Endothelial cell of umbilical vein (primary cell): ENCODE results near the gene TMCC2. TPM values are rescaled to one million over a fixed set of nuclear protein-coding genes. Genes with fewer than 3 reads are reported as not detected.

ENCODE experiments used
- BruUV-seq: library from RNA; stranded (reverse); fragments of 400-500 nt; replicated peaks from 2 replicates; lab custom pipeline; 2021; lab: Mats Ljungman, UMichigan
- CTCF ChIA-PET: fragments of 300-600, 350-600 bp; sonication (Branson Sonifier 250); formaldehyde crosslinking; loops from one replicate; lab custom pipeline; 2021; ENCODE audit warnings: antibody characterized with exemption, inconsistent platforms; lab: Charles Lee
- POLR2A ChIA-PET: fragments of 300-600, 350-600 bp; sonication (Branson Sonifier 250); formaldehyde crosslinking; loops from one replicate; lab custom pipeline; 2021; ENCODE audit warnings: antibody characterized with exemption, inconsistent platforms; lab: Charles Lee
- DNase-seq: peaks from one replicate; pipeline ENCODE4 v3.0.0-alpha.2; 2011; ENCODE audit warnings: low read depth, low spot score
- FAIRE-seq: peaks from 2 replicates; lab custom pipeline; 2011; peaks lifted over from hg19 to GRCh38; lab: Jason Lieb, UNC
- H2AFZ ChIP-seq: 2 replicates; pipeline ENCODE4 v1.6.0; 2012; ENCODE audit warnings: low read depth, low read length, control low read depth, inconsistent platforms
- H3K27ac ChIP-seq: 2 replicates; pipeline ENCODE4 v1.5.1; 2011; ENCODE audit warnings: low read depth, mild to moderate bottlenecking, control low read depth, low read length, moderate library complexity; ENCODE audit not compliant: insufficient read depth
- H3K27me3 ChIP-seq, 2 experiments: 2 replicates each; pipeline versions ENCODE4 v1.6.0 to v1.6.1; 2011; ENCODE audit warnings: low read length in 2 of 2, mixed read lengths in 1 of 2; ENCODE audit not compliant: control insufficient read depth in 2 of 2, insufficient read depth in 2 of 2
- H3K36me3 ChIP-seq, 2 experiments: 2 replicates in 1 of 2; 3 replicates in 1 of 2; pipeline ENCODE4 v1.5.1; 2011; ENCODE audit warnings: low read length in 2 of 2, mild to moderate bottlenecking in 1 of 2, moderate library complexity in 1 of 2; ENCODE audit not compliant: control insufficient read depth in 2 of 2, insufficient read depth in 2 of 2; ENCODE audit errors: extremely low read depth in 1 of 2
- H3K4me1 ChIP-seq: 3 replicates; pipeline ENCODE4 v1.5.1; 2011; ENCODE audit warnings: mild to moderate bottlenecking, low read length; ENCODE audit not compliant: control insufficient read depth, insufficient read depth; ENCODE audit errors: extremely low read depth
- H3K4me2 ChIP-seq: 2 replicates; pipeline ENCODE4 v1.6.1; 2011; ENCODE audit warnings: low read length, control low read depth, mixed read lengths; ENCODE audit not compliant: insufficient read depth
- H3K4me3 ChIP-seq, 3 experiments: fragments of 200-600 bp in 1 of 3; sonication (generic), shearing (Covaris generic) in 1 of 3; replicated peaks in 1 of 3; 2 replicates each; pipeline ENCODE4 v1.5.1; 2011 to 2016; ENCODE audit warnings: control low read depth in 3 of 3, low read length in 3 of 3, mild to moderate bottlenecking in 2 of 3, inconsistent platforms in 1 of 3, low read depth in 1 of 3, moderate library complexity in 1 of 3; ENCODE audit not compliant: insufficient read depth in 1 of 3
- H3K79me2 ChIP-seq: 2 replicates; pipeline ENCODE4 v1.6.0; 2012; ENCODE audit warnings: low read length, inconsistent platforms; ENCODE audit not compliant: control insufficient read depth, insufficient read depth
- H3K9ac ChIP-seq: replicated peaks from 2 replicates; pipeline ENCODE3; 2011; ENCODE audit warnings: low read length, control low read depth; ENCODE audit not compliant: insufficient read depth; ENCODE audit errors: extremely low read depth
- H3K9me1 ChIP-seq: replicated peaks from 3 replicates; pipeline ENCODE4 v1.6.0; 2011; ENCODE audit warnings: mild to moderate bottlenecking, low read length; ENCODE audit not compliant: control insufficient read depth, insufficient read depth; ENCODE audit errors: extremely low read depth
- H3K9me3 ChIP-seq: replicated peaks from 2 replicates; pipeline ENCODE4 v1.5.1; 2012; ENCODE audit warnings: low read length, inconsistent platforms; ENCODE audit not compliant: control insufficient read depth, insufficient read depth
- H4K20me1 ChIP-seq: replicated peaks from 2 replicates; pipeline ENCODE3; 2011; ENCODE audit warnings: mild to moderate bottlenecking, low read length; ENCODE audit not compliant: control insufficient read depth, insufficient read depth; ENCODE audit errors: extremely low read depth
- EZH2 ChIP-seq: IDR thresholded peaks from 2 replicates; pipeline ENCODE4 v1.6.1; 2012; ENCODE audit warnings: borderline replicate concordance, low read depth, mild to moderate bottlenecking, moderate library complexity, low read length, inconsistent platforms; ENCODE audit not compliant: severe bottlenecking
- FOS ChIP-seq: IDR thresholded peaks from 2 replicates; pipeline ENCODE4 v1.6.1; 2011; ENCODE audit warnings: mild to moderate bottlenecking, low read length, moderate library complexity, borderline replicate concordance; ENCODE audit not compliant: insufficient read depth
- GATA2 ChIP-seq: IDR thresholded peaks from 2 replicates; pipeline ENCODE4 v1.7.0; 2011; ENCODE audit warnings: low read depth, mild to moderate bottlenecking, moderate library complexity, mixed read lengths, low read length; ENCODE audit not compliant: insufficient read length, insufficient read depth
- JUN ChIP-seq: IDR thresholded peaks from 2 replicates; pipeline ENCODE4 v1.6.1; 2011; ENCODE audit warnings: borderline replicate concordance, low read depth; ENCODE audit not compliant: insufficient read length, insufficient read depth
- MYC ChIP-seq: IDR thresholded peaks from one replicate; pipeline ENCODE4 v1.6.1; 2011; ENCODE audit warnings: mild to moderate bottlenecking, low read depth, low read length
- POLR2A ChIP-seq: IDR thresholded peaks from 2 replicates; pipeline ENCODE4 v1.6.1; 2012; ENCODE audit warnings: low read depth, mild to moderate bottlenecking, control low read depth, low read length
- POLR2AphosphoS5 ChIP-seq: IDR thresholded peaks from 2 replicates; pipeline ENCODE4 v1.6.1; 2012; ENCODE audit warnings: low read depth, mild to moderate bottlenecking, control low read depth, low read length, moderate library complexity; ENCODE audit not compliant: insufficient read depth
- dilution Hi-C: fragments of 300-500 bp; cut with MboI; formaldehyde crosslinking; loops from one replicate; pipeline ENCODE4 v1.15.0; 2019; ENCODE audit warnings: low sequenced_read_pairs; ENCODE audit not compliant: extremely low pct_ligation_motif_present
- intact Hi-C: fragments of 100-400 bp; cut with micrococcal nuclease; formaldehyde crosslinking; loops from one replicate; pipeline ENCODE4 v1.10.0; 2022
- polyA plus RNA-seq, 4 experiments: library from polyadenylated mRNA; depleted of rRNA in 3 of 4; stranded (reverse) in 3 of 4; unstranded in 1 of 4; fragments of >200 nt; gene quantifications; 2 replicates each; pipeline versions ENCODE4 v1.2.1 to v1.2.3, GENCODE V29; 2011 to 2012; ENCODE audit warnings: missing spikeins in 1 of 4
- total RNA-seq: library from RNA; stranded (reverse); gene quantifications from 2 replicates; pipeline ENCODE4 v1.2.3, GENCODE V29; 2021
- TF ChIP-seq, protein P1 (sequence below): IDR thresholded peaks from 2 replicates; pipeline ENCODE4 v1.6.1; 2011; ENCODE audit not compliant: insufficient read depth, insufficient read length
- TF ChIP-seq, protein P2 (sequence below), 2 donors: IDR thresholded peaks; 1 replicate in 1 of 2; 2 replicates in 1 of 2; pipeline ENCODE4 v1.5.1; 2011; ENCODE audit warnings: low read length in 2 of 2, mild to moderate bottlenecking in 2 of 2, moderate library complexity in 2 of 2, control low read depth in 1 of 2, inconsistent platforms in 1 of 2, low read depth in 1 of 2; ENCODE audit not compliant: insufficient read depth in 1 of 2; ENCODE audit errors: extremely low read depth in 1 of 2

Gene TMCC2
- total and polyA plus RNA-seq, 2 donors (not counting 3 experiments of a cell fraction or from before 2014, with no cell fraction given), result 2.0 to 2.1 TPM

DNA sequence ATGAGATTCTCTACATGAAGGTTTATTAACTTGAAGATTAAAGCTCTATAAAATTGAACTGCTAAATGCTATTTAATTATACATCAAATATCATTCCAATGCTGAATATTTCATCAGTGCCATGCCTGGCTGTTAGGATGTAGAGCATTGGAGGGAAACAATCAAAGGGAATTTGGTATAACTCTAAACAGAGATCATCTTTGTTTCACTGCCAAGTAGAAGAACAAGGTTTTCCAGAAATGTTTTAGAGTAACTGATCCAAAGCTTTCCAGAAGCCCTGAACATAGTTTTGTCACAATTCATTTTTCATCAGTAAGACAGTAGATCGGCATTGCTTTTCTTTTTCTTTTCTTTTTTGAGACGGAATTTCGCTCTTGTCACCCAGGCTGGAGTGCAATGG, 10.3 kb upstream of the TMCC2 start:
- Histone ChIP-seq H3K9ac (no peak overlapping the region), H2AFZ (no peak overlapping the region), H3K4me1 (no peaks in the 10 kb centered on the region), H3K79me2 (no peaks in the 10 kb centered on the region), H3K27me3 (peaks cover 14 to 36% of the 10 kb centered on the region in 2 experiments), H3K36me3 (no peaks in the 10 kb centered on the region), H3K9me1 (no peaks in the 10 kb centered on the region), H3K4me3 (no peak overlapping the region), H3K9me3 (no peaks in the 10 kb centered on the region), H3K27ac (no peak overlapping the region), H3K4me2 (no peak overlapping the region), H4K20me1 (no peaks in the 10 kb centered on the region)
- dilution Hi-C loops (no loop called here), intact Hi-C loops (no loop called here)
- POLR2A ChIA-PET, result no interaction called here
- CTCF ChIA-PET, result no interaction called here
- DNase-seq, result no peak
- TF ChIP-seq GATA2 (no peak), POLR2A (no peak), EZH2 (no peak), JUN (no peak), POLR2AphosphoS5 (no peak), FOS (no peak), MYC (no peak)
- TF ChIP-seq, protein P1, sequence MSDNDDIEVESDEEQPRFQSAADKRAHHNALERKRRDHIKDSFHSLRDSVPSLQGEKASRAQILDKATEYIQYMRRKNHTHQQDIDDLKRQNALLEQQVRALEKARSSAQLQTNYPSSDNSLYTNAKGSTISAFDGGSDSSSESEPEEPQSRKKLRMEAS, result no peak
- TF ChIP-seq, protein P2, sequence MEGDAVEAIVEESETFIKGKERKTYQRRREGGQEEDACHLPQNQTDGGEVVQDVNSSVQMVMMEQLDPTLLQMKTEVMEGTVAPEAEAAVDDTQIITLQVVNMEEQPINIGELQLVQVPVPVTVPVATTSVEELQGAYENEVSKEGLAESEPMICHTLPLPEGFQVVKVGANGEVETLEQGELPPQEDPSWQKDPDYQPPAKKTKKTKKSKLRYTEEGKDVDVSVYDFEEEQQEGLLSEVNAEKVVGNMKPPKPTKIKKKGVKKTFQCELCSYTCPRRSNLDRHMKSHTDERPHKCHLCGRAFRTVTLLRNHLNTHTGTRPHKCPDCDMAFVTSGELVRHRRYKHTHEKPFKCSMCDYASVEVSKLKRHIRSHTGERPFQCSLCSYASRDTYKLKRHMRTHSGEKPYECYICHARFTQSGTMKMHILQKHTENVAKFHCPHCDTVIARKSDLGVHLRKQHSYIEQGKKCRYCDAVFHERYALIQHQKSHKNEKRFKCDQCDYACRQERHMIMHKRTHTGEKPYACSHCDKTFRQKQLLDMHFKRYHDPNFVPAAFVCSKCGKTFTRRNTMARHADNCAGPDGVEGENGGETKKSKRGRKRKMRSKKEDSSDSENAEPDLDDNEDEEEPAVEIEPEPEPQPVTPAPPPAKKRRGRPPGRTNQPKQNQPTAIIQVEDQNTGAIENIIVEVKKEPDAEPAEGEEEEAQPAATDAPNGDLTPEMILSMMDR (IDR thresholded peaks at IDR 0.05; ENCODE audit: extremely low read depth in 1 of 2, insufficient read depth in 1 of 2, low read depth in 1 of 2, low read length in 2 of 2), result no peak
- no TSS peak for BruUV-seq
- FAIRE-seq, result no peak
